Kidney epithelial cell (primary cell): Measurements from ENCODE around the gene ACOT2. TPM values are rescaled to one million over a fixed set of nuclear protein-coding genes. Genes with fewer than 3 reads are reported as not detected.
"Not testable (repeated sequence)": the region's sequence is repeated elsewhere in the genome, so short reads cannot be mapped to it uniquely, and the experiment has no call there.

ENCODE experiments used
- DNase-seq: peaks from one replicate; pipeline ENCODE4 v3.0.0-alpha.2; 2010; ENCODE audit warnings: low read depth
- H3K27me3 ChIP-seq: 2 replicates; pipeline ENCODE4 v1.6.0; 2011; ENCODE audit warnings: low read length; ENCODE audit not compliant: control insufficient read depth, insufficient read depth
- H3K36me3 ChIP-seq: 2 replicates; pipeline ENCODE4 v1.5.1; 2011; ENCODE audit warnings: low read length; ENCODE audit not compliant: control insufficient read depth, insufficient read depth
- H3K4me3 ChIP-seq: 2 replicates; pipeline ENCODE4 v1.5.1; 2011; ENCODE audit warnings: low read depth, mild to moderate bottlenecking, control low read depth, low read length
- CTCF ChIP-seq: IDR thresholded peaks from 2 replicates; pipeline ENCODE4 v1.5.1; 2011; ENCODE audit warnings: mild to moderate bottlenecking, moderate library complexity, low read length, control low read depth, inconsistent platforms; ENCODE audit not compliant: insufficient read depth, poor library complexity, severe bottlenecking
- total RNA-seq: library from RNA; depleted of rRNA; stranded (reverse); fragments of >200 nt; gene quantifications from 2 replicates; pipeline ENCODE4 v1.2.3, GENCODE V29; 2015

The ACOT2 gene
- total RNA-seq, 1 donor from 2014 or later = 19.2 TPM

DNA sequence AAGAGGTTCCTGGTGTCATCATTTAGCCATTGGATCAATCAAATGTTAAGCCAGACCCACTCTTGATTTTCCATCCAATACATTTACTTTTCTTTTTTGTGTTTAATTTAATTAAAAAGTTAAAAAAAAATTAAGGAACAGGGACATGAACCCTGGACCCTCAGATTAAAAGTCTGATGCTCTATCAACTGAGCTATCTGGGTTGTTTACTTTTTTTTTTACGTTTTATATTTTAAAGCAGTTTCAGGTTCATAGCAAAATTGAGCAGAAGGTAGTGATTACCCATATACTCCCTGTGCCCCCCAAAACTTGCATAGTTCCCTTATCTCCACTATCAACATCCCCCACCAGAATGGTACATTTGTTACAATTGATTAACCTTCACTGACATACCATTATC lies 19.7 kb downstream of the ACOT2 start:
- TF ChIP-seq CTCF = no peak
- DNase-seq = no peak
- no peaks in the 10 kb centered on the region for H3K27me3 ChIP-seq
- H3K36me3 ChIP-seq = no peaks in the 10 kb centered on the region
- H3K4me3 ChIP-seq = no peak overlapping the region

DNA sequence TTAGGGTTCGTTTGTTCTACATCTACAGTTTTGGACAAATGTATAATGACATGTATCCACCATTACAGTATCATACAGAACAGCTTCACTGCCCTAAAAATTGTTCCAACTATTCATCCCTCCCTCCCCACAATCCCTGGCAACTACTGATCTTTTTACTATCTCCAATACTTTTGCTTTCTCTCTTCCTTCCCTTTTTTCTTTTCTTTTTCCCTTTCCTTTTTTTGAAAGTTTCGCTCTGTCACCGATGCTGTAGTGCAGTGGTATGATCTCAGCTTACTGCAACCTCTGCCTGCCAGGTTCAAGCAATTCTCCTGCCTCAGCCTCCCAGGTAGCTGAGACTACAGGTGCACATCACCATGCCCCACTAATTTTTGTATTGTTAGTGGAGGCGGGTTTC lies 20.1 kb downstream of the ACOT2 start:
- no peak for DNase-seq
- no peak overlapping the region for H3K4me3 ChIP-seq
- no peaks in the 10 kb centered on the region for H3K36me3 ChIP-seq
- H3K27me3 ChIP-seq = no peaks in the 10 kb centered on the region
- TF ChIP-seq CTCF = no peak

DNA sequence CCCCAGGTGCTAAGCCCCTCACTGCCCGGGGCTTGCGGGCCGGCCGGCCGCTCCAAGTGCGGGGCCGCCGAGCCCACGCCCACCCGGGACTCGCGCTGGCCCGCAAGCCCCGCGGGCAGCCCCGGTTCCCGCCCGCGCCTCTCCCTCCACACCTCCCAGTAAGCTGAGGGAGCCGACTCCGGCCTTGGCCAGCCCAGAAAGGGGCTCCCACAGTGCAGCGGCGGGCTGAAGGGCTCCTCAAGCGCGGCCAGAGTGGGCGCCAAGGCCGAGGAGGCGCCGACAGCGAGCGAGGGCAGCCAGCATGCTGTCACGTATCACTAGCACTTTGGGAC lies 21.6 kb downstream of the ACOT2 start:
- H3K36me3 ChIP-seq, DNase-seq, H3K27me3 ChIP-seq, H3K4me3 ChIP-seq: not testable (repeated sequence)

GRCh38 chr14:73591690-73592449 lies 22.9 kb downstream of the ACOT2 start, which contains the start of gene ACOT4:
ACOT4 (plus strand) TSS chr14:73591873; CDS start chr14:73591960, 87 bp downstream.
- DNase-seq = no peak
- peak within 1 kb of the TSS; percentile 49 for H3K4me3 ChIP-seq
- no peaks in the 10 kb centered on the region for H3K27me3 ChIP-seq
- no peaks in the 10 kb centered on the region for H3K36me3 ChIP-seq
- no peak for TF ChIP-seq CTCF

- no peak overlapping the region for H3K4me3 ChIP-seq
- no peak for TF ChIP-seq CTCF
- no peak for DNase-seq
- no peaks in the 10 kb centered on the region for H3K36me3 ChIP-seq
- H3K27me3 ChIP-seq = no peaks in the 10 kb centered on the region
Observed at GRCh38 chr14:73594491-73594890, 25.5 kb downstream of the ACOT2 start.

DNA sequence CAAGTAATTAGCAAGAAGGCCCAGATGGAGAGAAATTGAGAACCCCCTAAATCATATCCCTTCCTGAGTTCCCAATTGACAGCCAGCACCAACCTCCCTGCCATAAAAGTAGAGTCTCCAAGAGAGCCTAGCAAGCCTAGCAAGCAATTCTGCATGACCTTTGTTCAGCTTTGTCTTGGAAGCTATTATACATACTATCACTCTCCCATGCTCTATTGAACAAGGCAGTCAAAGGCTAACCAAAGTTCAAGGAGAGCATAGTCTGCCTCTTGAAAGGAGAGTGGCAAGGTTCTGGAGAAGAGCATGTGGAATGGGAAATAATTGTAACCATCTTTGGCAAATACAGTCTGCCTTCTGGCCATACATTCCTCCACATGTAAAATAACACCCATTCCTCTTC lies 30.5 kb downstream of the ACOT2 start:
- no peaks in the 10 kb centered on the region for H3K36me3 ChIP-seq
- H3K4me3 ChIP-seq = no peak overlapping the region
- H3K27me3 ChIP-seq = no peaks in the 10 kb centered on the region
- TF ChIP-seq CTCF = no peak
- no peak for DNase-seq
